ENCODE data around the gene ANKRD42. TPM values are rescaled to one million over a fixed set of nuclear protein-coding genes. Genes with fewer than 3 reads are reported as not detected.
A peak's percentile ranks its signal among the peaks of the same experiment; 100 is the strongest.

The ANKRD42 gene
- total and polyA plus RNA-seq, 9 of the 15 experiments (the other 6 are each of a cell fraction or from before 2014, with no cell fraction given), result 2.8 to 9.1 (median 6.1) TPM

DNA sequence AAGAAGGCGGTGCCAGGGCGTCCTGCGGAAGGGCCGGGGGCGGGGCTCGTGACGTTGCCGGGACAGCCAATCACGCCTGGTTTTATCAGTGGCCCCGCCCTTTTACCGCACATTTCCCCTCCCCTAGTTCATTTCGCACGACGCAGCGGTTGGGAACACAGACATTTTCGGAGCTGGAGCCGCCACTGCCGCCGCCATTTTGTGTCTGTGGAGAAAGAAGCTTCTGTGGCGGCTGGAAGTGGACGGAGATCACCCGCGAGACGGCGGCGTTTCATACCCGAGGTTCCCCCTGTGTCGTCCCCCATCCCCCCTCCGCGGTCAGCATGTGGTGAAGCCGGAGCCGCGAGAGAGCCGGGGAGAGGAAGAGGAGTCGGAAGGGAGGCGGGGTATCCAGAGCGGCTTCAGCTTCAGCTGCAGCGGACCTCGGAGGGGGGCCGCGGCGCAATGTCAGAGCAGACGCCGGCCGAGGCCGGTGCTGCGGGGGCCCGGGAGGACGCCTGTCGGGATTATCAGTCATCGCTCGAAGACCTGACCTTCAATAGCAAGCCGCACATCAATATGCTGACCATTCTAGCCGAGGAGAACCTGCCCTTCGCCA is 36.4 kb upstream of the ANKRD42 start, which contains the start of gene PCF11 (continued):
- TF ChIP-seq MCM5 (IDR thresholded peaks at IDR 0.05; ENCODE audit: low read depth) (no peak), TAF7 (tag; IDR thresholded peaks at IDR 0.05) (peak; percentile 94), ARNT (IDR thresholded peaks at IDR 0.05) (no peak), CAMTA2 (CRISPR knock-in tag; conservative IDR thresholded peaks at IDR 0.05) (0 out of 2 replicates have a peak, but pooled peaks have one; percentile 12), KHSRP (IDR thresholded peaks at IDR 0.05) (no peak), NFXL1 (CRISPR knock-in tag; IDR thresholded peaks at IDR 0.05) (0 out of 2 replicates have a peak, but pooled peaks have one; percentile 57), TAF9B (IDR thresholded peaks at IDR 0.05; ENCODE audit: partially characterized antibody) (peak; percentile 98), NCOA6 (IDR thresholded peaks at IDR 0.05) (no peak), ZNF133 (CRISPR knock-in tag; IDR thresholded peaks at IDR 0.05) (no peak), GTF2A2 (tag; IDR thresholded peaks at IDR 0.05) (no peak), SRSF3 (IDR thresholded peaks at IDR 0.05; ENCODE audit: insufficient read depth, low read length) (0 out of 2 replicates have a peak, but pooled peaks have one; percentile 22)
- TF ChIP-seq, protein P1, sequence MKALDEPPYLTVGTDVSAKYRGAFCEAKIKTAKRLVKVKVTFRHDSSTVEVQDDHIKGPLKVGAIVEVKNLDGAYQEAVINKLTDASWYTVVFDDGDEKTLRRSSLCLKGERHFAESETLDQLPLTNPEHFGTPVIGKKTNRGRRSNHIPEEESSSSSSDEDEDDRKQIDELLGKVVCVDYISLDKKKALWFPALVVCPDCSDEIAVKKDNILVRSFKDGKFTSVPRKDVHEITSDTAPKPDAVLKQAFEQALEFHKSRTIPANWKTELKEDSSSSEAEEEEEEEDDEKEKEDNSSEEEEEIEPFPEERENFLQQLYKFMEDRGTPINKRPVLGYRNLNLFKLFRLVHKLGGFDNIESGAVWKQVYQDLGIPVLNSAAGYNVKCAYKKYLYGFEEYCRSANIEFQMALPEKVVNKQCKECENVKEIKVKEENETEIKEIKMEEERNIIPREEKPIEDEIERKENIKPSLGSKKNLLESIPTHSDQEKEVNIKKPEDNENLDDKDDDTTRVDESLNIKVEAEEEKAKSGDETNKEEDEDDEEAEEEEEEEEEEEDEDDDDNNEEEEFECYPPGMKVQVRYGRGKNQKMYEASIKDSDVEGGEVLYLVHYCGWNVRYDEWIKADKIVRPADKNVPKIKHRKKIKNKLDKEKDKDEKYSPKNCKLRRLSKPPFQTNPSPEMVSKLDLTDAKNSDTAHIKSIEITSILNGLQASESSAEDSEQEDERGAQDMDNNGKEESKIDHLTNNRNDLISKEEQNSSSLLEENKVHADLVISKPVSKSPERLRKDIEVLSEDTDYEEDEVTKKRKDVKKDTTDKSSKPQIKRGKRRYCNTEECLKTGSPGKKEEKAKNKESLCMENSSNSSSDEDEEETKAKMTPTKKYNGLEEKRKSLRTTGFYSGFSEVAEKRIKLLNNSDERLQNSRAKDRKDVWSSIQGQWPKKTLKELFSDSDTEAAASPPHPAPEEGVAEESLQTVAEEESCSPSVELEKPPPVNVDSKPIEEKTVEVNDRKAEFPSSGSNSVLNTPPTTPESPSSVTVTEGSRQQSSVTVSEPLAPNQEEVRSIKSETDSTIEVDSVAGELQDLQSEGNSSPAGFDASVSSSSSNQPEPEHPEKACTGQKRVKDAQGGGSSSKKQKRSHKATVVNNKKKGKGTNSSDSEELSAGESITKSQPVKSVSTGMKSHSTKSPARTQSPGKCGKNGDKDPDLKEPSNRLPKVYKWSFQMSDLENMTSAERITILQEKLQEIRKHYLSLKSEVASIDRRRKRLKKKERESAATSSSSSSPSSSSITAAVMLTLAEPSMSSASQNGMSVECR (CRISPR knock-in tag; IDR thresholded peaks at IDR 0.05), result no peak
- TF ChIP-seq, protein P2, sequence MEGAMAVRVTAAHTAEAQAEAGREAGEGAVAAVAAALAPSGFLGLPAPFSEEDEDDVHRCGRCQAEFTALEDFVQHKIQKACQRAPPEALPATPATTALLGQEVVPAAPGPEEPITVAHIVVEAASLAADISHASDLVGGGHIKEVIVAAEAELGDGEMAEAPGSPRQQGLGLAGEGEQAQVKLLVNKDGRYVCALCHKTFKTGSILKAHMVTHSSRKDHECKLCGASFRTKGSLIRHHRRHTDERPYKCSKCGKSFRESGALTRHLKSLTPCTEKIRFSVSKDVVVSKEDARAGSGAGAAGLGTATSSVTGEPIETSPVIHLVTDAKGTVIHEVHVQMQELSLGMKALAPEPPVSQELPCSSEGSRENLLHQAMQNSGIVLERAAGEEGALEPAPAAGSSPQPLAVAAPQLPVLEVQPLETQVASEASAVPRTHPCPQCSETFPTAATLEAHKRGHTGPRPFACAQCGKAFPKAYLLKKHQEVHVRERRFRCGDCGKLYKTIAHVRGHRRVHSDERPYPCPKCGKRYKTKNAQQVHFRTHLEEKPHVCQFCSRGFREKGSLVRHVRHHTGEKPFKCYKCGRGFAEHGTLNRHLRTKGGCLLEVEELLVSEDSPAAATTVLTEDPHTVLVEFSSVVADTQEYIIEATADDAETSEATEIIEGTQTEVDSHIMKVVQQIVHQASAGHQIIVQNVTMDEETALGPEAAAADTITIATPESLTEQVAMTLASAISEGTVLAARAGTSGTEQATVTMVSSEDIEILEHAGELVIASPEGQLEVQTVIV (CRISPR knock-in tag; IDR thresholded peaks at IDR 0.05; ENCODE audit: borderline replicate concordance), result no peak
- TF ChIP-seq, protein P3, sequence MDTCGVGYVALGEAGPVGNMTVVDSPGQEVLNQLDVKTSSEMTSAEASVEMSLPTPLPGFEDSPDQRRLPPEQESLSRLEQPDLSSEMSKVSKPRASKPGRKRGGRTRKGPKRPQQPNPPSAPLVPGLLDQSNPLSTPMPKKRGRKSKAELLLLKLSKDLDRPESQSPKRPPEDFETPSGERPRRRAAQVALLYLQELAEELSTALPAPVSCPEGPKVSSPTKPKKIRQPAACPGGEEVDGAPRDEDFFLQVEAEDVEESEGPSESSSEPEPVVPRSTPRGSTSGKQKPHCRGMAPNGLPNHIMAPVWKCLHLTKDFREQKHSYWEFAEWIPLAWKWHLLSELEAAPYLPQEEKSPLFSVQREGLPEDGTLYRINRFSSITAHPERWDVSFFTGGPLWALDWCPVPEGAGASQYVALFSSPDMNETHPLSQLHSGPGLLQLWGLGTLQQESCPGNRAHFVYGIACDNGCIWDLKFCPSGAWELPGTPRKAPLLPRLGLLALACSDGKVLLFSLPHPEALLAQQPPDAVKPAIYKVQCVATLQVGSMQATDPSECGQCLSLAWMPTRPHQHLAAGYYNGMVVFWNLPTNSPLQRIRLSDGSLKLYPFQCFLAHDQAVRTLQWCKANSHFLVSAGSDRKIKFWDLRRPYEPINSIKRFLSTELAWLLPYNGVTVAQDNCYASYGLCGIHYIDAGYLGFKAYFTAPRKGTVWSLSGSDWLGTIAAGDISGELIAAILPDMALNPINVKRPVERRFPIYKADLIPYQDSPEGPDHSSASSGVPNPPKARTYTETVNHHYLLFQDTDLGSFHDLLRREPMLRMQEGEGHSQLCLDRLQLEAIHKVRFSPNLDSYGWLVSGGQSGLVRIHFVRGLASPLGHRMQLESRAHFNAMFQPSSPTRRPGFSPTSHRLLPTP (IDR thresholded peaks at IDR 0.05; ENCODE audit: borderline replicate concordance, extremely low read depth, insufficient read length), result no peak
